Stimulated activated CD4-positive, alpha-beta T cell treated with anti-CD3 and anti-CD28 coated beads, Interleukin-15, amount 100 ng/mL, for 48 hours (primary cell): ENCODE data around the gene ANKS1B.
A peak's percentile ranks its signal among the peaks of the same experiment; 100 is the strongest.
"Not testable (repeated sequence)": the region's sequence is repeated elsewhere in the genome, so short reads cannot be mapped to it uniquely, and the experiment has no call there.

Source experiments
- DNase-seq, 2 donors: peaks; one replicate each; pipeline ENCODE4 v3.0.0-alpha.2; 2020; ENCODE audit warnings: low read depth in 2 of 2

The ANKS1B gene

DNA sequence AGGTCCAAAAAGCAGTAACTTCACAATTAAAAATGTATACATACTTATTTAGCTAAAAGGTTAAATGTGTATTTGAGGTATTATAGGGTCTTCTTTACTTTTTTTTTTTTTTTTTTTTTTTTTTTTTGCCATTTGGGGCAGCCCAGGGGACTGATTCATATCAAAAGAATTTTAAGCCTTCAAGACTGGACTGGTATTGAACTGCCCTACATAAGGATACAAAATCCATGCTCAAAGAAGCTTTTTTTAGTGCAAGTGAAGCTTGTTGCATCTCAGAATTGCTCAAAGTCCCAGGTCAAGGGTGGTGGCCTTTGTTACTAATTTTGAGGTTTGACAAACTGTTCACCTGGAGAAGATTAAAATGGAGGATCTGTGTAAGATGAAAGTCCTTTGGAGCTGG, 1215.7 kb downstream of the ANKS1B start:
- no peak for DNase-seq

- no peak for DNase-seq
Observed at GRCh38 chr12:98767248-98767647, 1217.5 kb downstream of the ANKS1B start.

- no peak for DNase-seq
Observed at GRCh38 chr12:98763656-98764055, 1221.1 kb downstream of the ANKS1B start.

- DNase-seq, result no peak
Observed at GRCh38 chr12:98758331-98758730, 1226.4 kb downstream of the ANKS1B start.

DNA sequence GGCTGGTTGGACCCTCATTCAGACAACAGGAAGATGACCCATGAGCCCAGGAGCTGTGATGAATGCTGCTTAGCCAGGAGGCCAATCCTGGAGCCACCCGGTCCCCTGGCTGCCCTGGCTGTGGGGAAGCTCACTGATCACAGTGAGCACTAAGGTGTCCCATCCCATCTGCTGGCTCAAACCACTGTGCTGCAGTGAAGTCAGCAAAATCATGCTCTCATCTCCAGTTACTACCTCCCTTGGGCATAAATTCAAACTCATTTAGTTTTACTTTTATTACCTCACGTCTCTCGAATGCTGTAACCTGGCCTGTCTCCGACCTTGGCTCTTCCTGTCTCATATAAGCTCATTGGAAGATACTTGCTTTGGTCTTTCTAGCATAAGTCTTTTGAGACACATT, 1227.3 kb downstream of the ANKS1B start:
- no peak for DNase-seq

- not testable (repeated sequence) for DNase-seq
Observed at GRCh38 chr12:98755855-98756254, 1228.9 kb downstream of the ANKS1B start.

GRCh38 chr12:98754095-98754494, 1230.6 kb downstream of the ANKS1B start:
- DNase-seq, result peak in 1 of 2 donors; percentile 25

DNA sequence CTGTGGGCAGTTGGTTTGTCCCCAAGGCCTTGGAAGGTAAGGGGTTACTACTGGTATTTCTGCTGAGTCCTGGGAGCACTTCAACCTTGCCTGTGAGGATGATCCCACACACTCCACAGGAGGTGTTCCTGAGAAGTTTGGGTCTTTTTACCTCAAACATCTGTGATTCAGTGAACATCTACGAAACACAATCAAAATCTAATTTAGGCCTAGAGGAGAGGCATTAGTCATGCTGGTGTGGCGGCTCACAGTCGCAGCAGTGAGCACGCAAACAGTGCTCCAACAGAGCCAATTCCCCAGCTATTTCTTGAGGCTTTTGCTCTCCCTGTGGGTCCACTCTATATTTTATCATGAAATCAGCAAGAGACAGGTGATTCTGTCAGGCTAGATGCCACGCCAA, 1232.0 kb downstream of the ANKS1B start:
- no peak for DNase-seq

DNA sequence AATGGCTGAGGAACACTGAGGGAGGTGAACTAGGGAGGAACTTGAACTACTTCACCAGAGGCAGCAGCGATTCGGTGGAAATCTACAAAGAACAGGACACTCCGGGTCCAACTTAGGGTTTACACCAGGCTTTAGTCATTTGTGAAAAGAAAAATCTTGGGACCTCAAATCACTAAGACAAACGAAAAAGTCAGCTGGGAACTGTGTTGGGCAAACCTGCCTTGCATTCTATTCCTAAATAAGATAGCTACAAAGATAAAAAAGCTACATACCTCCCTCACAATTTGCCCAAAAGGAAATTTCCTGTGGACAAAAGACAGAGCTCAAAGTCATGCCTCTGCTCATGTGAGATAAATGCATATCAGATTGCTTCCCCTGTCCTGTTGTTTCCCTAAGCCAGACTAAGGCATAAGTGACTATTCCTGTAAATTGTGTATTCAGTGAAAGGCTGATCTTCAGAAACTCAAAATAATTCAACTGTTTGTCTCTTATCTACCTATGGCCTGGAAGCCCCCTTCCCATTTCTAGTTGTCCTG, 1233.1 kb downstream of the ANKS1B start:
- no peak for DNase-seq

DNA sequence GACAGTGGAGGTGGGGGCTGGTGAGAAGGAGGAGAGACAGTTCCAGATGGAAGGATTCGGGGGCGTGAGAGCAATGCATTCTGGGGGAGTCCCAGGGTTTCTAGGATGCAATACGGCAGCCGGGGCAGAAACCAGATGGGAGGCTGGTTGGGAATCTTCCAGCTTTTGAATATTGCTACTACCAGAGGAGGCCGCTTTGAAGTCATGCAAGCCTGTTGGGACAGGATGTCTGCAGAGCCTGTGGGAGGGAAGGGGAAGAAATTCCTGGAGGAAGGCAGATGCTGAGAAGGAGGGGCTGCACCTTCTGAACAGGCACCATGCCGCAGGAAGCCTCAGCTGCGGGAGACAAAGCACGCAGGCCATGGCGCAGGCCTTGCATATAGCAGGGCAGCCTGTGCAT, 1234.2 kb downstream of the ANKS1B start:
- DNase-seq, result no peak

DNA sequence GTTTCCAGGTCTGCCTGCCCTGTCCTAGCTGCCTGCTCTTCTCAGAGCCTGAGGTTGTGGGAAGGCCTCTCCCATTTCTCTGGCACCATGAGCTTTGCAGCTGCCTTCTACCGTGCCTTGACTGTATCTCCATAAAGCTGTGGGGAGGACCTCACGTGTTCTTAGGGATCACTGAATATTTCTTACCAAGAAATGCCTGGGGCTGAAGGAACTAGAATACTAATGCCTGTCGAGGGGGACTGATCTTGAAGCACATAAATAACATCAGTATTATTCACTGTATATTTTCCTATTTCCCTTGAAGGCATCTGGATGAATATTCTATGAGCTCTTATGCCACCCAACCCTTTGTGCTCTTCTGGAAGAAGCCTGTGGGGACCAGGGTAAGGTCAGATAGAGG, 1236.3 kb downstream of the ANKS1B start:
- DNase-seq, result no peak

GRCh38 chr12:98745578-98746391, 1239.0 kb downstream of the ANKS1B start:
- DNase-seq, result peak in 1 of 2 donors; percentile 32

- DNase-seq, result no peak
Observed at GRCh38 chr12:98744680-98745079, 1240.1 kb downstream of the ANKS1B start.

- DNase-seq, result peak in 1 of 2 donors; percentile 25
Observed at GRCh38 chr12:98743362-98743953, 1241.3 kb downstream of the ANKS1B start.

DNA sequence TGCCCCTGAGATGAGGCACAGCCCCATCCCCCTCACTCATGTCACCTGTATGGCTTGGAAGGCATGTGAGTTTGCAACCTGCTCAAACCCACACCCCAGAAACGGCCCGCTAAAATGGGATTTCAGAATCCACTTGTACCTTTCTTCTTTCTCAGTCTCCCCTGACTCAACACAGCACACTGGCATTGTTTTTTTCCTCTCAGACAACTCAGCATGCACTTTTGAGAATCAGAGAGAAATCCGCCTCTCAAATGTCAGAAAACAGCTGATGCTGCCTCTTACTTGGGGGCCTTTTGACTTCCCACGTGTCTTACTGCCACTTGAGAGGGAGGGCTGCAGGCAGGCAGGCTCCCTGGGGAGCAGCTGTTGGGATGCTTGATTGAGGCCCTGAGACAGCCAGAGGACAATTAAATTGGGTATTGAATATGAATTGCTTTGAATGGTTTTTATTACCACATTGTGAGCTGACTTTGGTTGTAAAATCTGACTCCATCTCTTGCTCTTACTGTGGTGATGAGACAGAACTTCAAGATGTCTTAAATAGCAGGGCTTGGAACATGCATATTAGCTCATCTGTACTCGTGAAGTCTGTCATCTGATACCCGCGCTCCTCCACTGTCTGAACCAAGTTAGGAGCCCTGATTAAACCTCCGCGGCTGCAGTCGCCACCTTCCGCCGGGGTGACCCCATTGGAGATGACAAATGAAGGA, 1243.0 kb downstream of the ANKS1B start:
- peak in 1 of 2 donors; percentile 38 for DNase-seq

- peak; percentile 31 to 49 for DNase-seq
Observed at GRCh38 chr12:98741196-98741555, 1243.6 kb downstream of the ANKS1B start.

- DNase-seq, result no peak
Observed at GRCh38 chr12:98740751-98741150, 1244.0 kb downstream of the ANKS1B start.

GRCh38 chr12:98738539-98738938, 1246.2 kb downstream of the ANKS1B start:
- no peak for DNase-seq

GRCh38 chr12:98738002-98738401, 1246.7 kb downstream of the ANKS1B start:
- DNase-seq, result no peak

DNA sequence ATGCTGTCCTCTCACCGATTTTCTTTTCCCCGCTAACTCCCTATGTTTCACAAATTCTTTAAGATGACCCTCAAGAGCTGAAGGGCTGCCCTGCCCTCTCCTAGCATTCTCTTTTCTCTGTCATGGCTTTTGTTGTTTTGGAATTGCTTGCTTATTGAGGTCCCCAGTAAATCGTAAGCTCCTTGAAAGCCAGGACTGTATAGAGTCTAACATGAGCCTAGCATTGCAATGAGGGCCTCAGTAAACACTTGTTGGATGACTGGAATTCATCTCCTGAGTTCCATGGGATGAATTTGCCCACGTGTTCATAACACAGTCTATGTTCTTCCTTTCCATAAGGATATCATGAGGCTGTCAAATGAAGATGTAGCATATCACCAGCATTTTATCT, 1247.4 kb downstream of the ANKS1B start:
- no peak for DNase-seq

GRCh38 chr12:98736352-98737321, 1248.1 kb downstream of the ANKS1B start:
- no peak for DNase-seq
